Testis (tissue), 2 donors: ENCODE results near the gene OPCML.

ENCODE experiments used
- POLR2A ChIP-seq: fragments of 450-650 bp; IDR thresholded peaks from one replicate; pipeline ENCODE4 v1.6.1; 2017; ENCODE audit warnings: antibody characterized with exemption, mild to moderate bottlenecking, moderate library complexity
- TF ChIP-seq, protein P1 (sequence below), 3 experiments: fragments of 450-650 bp in 2 of 3; fragments of 200-600 bp in 1 of 3; sonication (generic) in 1 of 3; IDR thresholded peaks; one replicate each; pipeline ENCODE4 v1.5.1; 2016 to 2019; ENCODE audit warnings: antibody characterized with exemption in 3 of 3, mild to moderate bottlenecking in 2 of 3, moderate library complexity in 1 of 3

DNA sequence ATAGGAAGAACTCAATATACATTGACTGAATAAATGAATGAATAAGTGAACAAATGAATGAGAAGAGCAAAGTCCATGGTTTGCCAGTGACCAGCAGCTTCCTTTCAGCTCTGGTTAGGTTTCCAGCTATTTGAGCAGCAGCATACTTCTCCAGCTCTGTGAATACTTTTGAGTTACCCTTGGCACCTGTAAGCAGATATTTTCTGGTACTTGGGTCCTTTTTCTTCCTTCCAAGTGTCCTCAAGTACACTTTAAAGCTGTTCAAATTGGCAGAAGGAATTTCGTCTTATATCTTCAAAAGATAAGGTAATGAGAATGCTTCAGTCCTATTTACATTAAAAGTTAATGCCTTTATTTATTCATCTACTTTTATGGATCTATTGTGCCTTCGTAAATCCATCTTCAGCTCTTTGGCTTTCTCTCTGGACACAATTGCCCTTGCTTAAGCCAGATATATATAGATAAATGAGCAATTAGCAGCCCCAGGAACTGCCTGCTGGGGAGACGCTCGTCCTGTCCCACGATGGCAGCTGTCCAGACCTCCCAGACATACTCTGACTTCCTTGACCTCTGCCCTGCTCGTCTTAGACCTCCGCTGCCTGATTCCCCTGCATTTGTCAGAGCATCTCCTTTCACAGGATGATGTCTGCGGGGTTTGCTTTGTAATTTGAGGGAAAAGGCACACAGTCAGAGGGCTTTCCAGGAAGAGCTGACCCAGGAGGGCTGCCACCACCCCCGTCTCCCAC, 926.3 kb downstream of the OPCML start:
- no peak for TF ChIP-seq POLR2A
- TF ChIP-seq, protein P1, sequence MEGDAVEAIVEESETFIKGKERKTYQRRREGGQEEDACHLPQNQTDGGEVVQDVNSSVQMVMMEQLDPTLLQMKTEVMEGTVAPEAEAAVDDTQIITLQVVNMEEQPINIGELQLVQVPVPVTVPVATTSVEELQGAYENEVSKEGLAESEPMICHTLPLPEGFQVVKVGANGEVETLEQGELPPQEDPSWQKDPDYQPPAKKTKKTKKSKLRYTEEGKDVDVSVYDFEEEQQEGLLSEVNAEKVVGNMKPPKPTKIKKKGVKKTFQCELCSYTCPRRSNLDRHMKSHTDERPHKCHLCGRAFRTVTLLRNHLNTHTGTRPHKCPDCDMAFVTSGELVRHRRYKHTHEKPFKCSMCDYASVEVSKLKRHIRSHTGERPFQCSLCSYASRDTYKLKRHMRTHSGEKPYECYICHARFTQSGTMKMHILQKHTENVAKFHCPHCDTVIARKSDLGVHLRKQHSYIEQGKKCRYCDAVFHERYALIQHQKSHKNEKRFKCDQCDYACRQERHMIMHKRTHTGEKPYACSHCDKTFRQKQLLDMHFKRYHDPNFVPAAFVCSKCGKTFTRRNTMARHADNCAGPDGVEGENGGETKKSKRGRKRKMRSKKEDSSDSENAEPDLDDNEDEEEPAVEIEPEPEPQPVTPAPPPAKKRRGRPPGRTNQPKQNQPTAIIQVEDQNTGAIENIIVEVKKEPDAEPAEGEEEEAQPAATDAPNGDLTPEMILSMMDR (IDR thresholded peaks at IDR 0.05) = no peak
